IMR-90 (cell line): Measurements from ENCODE around the gene TMEM184C.

Source experiments
- BHLHE40 ChIP-seq: fragments of 150-350 bp; IDR thresholded peaks from 2 replicates; pipeline ENCODE4 v1.6.1; 2016; ENCODE audit warnings: mild to moderate bottlenecking, low read depth, low read length
- CEBPB ChIP-seq: IDR thresholded peaks from 2 replicates; pipeline ENCODE4 v1.6.1; 2012; ENCODE audit warnings: low read depth, low read length, improper control_type of control experiment
- CHD1 ChIP-seq: IDR thresholded peaks from 2 replicates; pipeline ENCODE4 v1.6.1; 2012; ENCODE audit warnings: low read depth, low read length, improper control_type of control experiment
- CTCF ChIP-seq: conservative IDR thresholded peaks from 2 replicates; pipeline ENCODE4 v1.5.1; 2012; ENCODE audit warnings: mild to moderate bottlenecking, low read depth, low read length, improper control_type of control experiment
- MAFK ChIP-seq: IDR thresholded peaks from 2 replicates; pipeline ENCODE4 v1.6.1; 2012; ENCODE audit warnings: low read depth, low read length, improper control_type of control experiment
- MAZ ChIP-seq: IDR thresholded peaks from 2 replicates; pipeline ENCODE4 v1.6.1; 2012; ENCODE audit warnings: low read depth, mild to moderate bottlenecking, low read length, improper control_type of control experiment, moderate library complexity, borderline replicate concordance
- MXI1 ChIP-seq: IDR thresholded peaks from 2 replicates; pipeline ENCODE4 v1.6.1; 2012; ENCODE audit warnings: low read depth, mild to moderate bottlenecking, low read length, moderate library complexity, borderline replicate concordance
- POLR2A ChIP-seq: IDR thresholded peaks from 2 replicates; pipeline ENCODE4 v1.6.1; 2012; ENCODE audit warnings: mild to moderate bottlenecking, low read depth, low read length
- RAD21 ChIP-seq: IDR thresholded peaks from 2 replicates; pipeline ENCODE4 v1.6.1; 2012; ENCODE audit warnings: low read length, improper control_type of control experiment
- RCOR1 ChIP-seq: IDR thresholded peaks from 2 replicates; pipeline ENCODE4 v1.6.1; 2012; ENCODE audit warnings: mild to moderate bottlenecking, low read length, improper control_type of control experiment; ENCODE audit not compliant: insufficient replicate concordance
- RFX5 ChIP-seq: IDR thresholded peaks from 2 replicates; pipeline ENCODE4 v1.8.0; 2012; ENCODE audit warnings: low read depth, mild to moderate bottlenecking, low read length, moderate library complexity
- TF ChIP-seq, protein P1 (sequence below): fragments of 150-350 bp; IDR thresholded peaks from 2 replicates; pipeline ENCODE4 v1.6.1; 2016; ENCODE audit warnings: low read depth, mild to moderate bottlenecking, low read length, moderate library complexity, borderline replicate concordance
- TF ChIP-seq, protein P2 (sequence below): fragments of 150-350 bp; IDR thresholded peaks from 2 replicates; pipeline ENCODE4 v1.6.1; 2017; ENCODE audit warnings: mild to moderate bottlenecking, antibody characterized with exemption, low read length, low read depth

DNA sequence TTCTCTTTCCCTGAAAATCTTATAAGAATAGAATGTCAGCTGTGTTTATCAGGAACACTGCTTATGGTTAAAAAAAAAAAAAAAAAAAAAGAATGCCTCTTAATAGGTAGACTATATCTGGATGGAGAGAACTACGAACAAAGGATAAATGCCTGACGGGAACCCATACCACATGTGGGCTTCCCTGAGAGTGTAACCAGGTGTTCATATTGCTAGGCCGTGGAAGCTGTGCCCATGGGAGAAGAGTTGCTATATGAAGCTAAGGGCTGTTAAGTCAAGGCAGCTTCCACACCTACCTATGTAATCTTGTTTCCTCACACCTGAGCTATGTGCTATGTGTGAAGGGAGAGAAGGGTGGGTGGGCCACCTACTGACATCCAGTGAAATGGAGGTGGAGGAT, 27.3 kb downstream of the TMEM184C start:
- TF ChIP-seq CTCF = no peak
- TF ChIP-seq, protein P1, sequence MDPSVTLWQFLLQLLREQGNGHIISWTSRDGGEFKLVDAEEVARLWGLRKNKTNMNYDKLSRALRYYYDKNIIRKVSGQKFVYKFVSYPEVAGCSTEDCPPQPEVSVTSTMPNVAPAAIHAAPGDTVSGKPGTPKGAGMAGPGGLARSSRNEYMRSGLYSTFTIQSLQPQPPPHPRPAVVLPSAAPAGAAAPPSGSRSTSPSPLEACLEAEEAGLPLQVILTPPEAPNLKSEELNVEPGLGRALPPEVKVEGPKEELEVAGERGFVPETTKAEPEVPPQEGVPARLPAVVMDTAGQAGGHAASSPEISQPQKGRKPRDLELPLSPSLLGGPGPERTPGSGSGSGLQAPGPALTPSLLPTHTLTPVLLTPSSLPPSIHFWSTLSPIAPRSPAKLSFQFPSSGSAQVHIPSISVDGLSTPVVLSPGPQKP = no peak
- no peak for TF ChIP-seq RFX5
- TF ChIP-seq POLR2A = no peak
- TF ChIP-seq, protein P2, sequence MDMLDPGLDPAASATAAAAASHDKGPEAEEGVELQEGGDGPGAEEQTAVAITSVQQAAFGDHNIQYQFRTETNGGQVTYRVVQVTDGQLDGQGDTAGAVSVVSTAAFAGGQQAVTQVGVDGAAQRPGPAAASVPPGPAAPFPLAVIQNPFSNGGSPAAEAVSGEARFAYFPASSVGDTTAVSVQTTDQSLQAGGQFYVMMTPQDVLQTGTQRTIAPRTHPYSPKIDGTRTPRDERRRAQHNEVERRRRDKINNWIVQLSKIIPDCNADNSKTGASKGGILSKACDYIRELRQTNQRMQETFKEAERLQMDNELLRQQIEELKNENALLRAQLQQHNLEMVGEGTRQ = no peak
- no peak for TF ChIP-seq MAFK
- TF ChIP-seq RAD21 = no peak
- TF ChIP-seq MXI1 = no peak
- TF ChIP-seq CHD1 = no peak
- TF ChIP-seq BHLHE40 = no peak
- TF ChIP-seq RCOR1 = no peak
- no peak for TF ChIP-seq MAZ
- no peak for TF ChIP-seq CEBPB
